Measurements from ENCODE around the gene TIMM13. TPM values are rescaled to one million over a fixed set of nuclear protein-coding genes. Genes with fewer than 3 reads are reported as not detected.

TIMM13 gene
- total RNA-seq, 4 donors from 2014 or later, result 10.8 to 54.9 (median 30.8) TPM

DNA sequence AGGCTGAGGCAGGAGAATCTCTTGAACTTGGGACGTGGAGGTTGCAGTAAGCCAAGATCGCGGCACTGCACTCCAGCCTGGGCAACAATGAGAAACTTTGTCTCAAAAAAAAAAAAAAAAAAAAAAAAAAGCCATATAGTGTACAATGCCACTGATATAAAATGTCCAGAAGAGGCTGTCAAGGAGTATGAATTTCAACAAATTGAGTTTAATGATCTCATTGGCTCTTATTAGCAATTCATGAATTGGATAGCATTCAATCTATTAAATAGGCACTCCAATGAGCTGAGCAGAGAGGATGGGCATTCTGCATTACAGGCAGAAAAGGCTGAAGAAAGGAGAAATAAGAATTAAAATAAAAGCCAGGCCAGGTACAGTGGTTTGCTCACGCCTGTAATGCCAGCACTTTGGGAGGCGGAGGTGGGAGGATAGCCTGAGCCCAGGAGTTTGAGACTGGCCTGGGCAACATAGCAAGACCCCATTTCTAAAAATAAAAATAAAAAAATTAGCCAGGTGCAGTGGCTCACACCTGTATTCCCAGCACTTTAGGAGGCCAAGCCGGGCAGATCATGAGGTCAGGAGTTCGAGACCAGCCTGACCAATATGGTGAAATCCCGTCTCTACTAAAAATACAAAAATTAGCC lies 30.1 kb upstream of the TIMM13 start:
- H3K36me3 ChIP-seq, result no peaks in the 10 kb centered on the region
- H3K27ac ChIP-seq, result peak overlapping the region; percentile 84 to 92 (median 88)
- H3K9me3 ChIP-seq, result no peaks in the 10 kb centered on the region
- H3K27me3 ChIP-seq, result no peaks in the 10 kb centered on the region
- DNase-seq, result no peak
- WGBS, 2 donors (ENCODE audit: low coverage in 1 of 2), result 68 to 75% methylated on average over 5 to 8 of the region's 8 CpGs
- peak overlapping the region in 3 of 4 donors; percentile 26 to 99 (median 50) for H3K4me3 ChIP-seq
- peaks cover 11 to 32% (median 29%) of the 10 kb centered on the region in 4 donors for H3K4me1 ChIP-seq
- in situ Hi-C loops (cut with MboI; ENCODE audit: low pct_ligation_motif_present in 1 of 4, low pct_unique_long_range_greater_than_20kb in 1 of 4, low sequenced_read_pairs in 3 of 4), result no loop called here
- intact Hi-C loops (cut with DNase I; ENCODE audit: low total_unique reads), result no loop called here
- TF ChIP-seq POLR2AphosphoS5 (IDR thresholded peaks at IDR 0.05), result no peak
- TF ChIP-seq, protein P1, sequence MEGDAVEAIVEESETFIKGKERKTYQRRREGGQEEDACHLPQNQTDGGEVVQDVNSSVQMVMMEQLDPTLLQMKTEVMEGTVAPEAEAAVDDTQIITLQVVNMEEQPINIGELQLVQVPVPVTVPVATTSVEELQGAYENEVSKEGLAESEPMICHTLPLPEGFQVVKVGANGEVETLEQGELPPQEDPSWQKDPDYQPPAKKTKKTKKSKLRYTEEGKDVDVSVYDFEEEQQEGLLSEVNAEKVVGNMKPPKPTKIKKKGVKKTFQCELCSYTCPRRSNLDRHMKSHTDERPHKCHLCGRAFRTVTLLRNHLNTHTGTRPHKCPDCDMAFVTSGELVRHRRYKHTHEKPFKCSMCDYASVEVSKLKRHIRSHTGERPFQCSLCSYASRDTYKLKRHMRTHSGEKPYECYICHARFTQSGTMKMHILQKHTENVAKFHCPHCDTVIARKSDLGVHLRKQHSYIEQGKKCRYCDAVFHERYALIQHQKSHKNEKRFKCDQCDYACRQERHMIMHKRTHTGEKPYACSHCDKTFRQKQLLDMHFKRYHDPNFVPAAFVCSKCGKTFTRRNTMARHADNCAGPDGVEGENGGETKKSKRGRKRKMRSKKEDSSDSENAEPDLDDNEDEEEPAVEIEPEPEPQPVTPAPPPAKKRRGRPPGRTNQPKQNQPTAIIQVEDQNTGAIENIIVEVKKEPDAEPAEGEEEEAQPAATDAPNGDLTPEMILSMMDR (IDR thresholded peaks at IDR 0.05), result no peak
- TF ChIP-seq EP300 (IDR thresholded peaks at IDR 0.05; ENCODE audit: low read depth), result no peak
- TF ChIP-seq POLR2A (IDR thresholded peaks at IDR 0.05), result no peak

DNA sequence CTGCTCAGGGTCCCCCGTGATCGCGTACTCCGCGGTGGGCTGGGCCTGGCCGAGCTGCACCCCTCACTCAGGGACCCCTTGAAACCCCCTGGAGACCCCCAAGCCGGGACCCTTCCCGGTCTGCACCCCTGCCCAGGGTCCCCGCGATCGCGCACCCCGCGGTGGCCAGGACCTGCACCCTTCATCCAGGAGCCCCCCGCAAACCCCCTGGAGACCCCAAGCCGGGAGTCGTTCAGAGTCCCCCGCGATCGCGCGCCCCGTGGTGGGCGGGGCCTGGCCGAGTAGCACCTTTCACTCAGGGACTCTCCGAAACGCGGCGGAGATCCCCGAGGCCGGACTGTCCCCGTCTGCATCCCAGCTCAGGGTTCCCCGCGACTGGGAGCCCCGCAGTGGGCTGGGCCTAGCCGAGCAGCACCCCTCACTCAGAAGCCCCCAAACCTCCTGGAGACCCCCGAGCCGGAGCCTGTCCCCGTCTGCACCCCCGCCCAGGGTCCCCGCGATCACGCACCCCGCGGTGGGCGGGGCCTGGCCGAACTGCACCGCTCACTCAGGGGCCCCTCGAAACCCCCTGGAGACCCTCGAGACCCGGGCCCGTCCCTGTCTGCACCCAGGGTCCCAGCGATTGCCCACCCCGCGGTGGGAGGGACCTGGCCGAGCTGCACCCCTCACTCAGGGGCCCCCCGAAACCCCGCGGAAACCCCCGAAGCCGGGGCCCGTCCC lies 28.6 kb upstream of the TIMM13 start:
- peak overlapping the region; percentile 49 to 87 (median 84) for H3K27ac ChIP-seq
- DNase-seq, result peak; percentile 61
- peaks cover 8 to 20% (median 16%) of the 10 kb centered on the region in 4 donors for H3K4me1 ChIP-seq
- peak overlapping the region; percentile 81 to 100 (median 96) for H3K4me3 ChIP-seq
- in situ Hi-C loops (cut with MboI; ENCODE audit: low pct_ligation_motif_present in 1 of 4, low pct_unique_long_range_greater_than_20kb in 1 of 4, low sequenced_read_pairs in 3 of 4) (no loop called here), intact Hi-C loops (cut with DNase I; ENCODE audit: low total_unique reads) (no loop called here)
- H3K9me3 ChIP-seq, result no peaks in the 10 kb centered on the region
- H3K27me3 ChIP-seq, result no peaks in the 10 kb centered on the region
- TF ChIP-seq, protein P1 (IDR thresholded peaks at IDR 0.05), result no peak
- TF ChIP-seq EP300 (IDR thresholded peaks at IDR 0.05; ENCODE audit: low read depth) (no peak), POLR2A (IDR thresholded peaks at IDR 0.05) (no peak), POLR2AphosphoS5 (IDR thresholded peaks at IDR 0.05) (no peak)
- H3K36me3 ChIP-seq, result no peaks in the 10 kb centered on the region
- WGBS, 2 donors (ENCODE audit: low coverage in 1 of 2), result 1% methylated on average over 21 of the region's 62 CpGs; no CpG with 5 or more reads in 1 of the 2 donors

DNA sequence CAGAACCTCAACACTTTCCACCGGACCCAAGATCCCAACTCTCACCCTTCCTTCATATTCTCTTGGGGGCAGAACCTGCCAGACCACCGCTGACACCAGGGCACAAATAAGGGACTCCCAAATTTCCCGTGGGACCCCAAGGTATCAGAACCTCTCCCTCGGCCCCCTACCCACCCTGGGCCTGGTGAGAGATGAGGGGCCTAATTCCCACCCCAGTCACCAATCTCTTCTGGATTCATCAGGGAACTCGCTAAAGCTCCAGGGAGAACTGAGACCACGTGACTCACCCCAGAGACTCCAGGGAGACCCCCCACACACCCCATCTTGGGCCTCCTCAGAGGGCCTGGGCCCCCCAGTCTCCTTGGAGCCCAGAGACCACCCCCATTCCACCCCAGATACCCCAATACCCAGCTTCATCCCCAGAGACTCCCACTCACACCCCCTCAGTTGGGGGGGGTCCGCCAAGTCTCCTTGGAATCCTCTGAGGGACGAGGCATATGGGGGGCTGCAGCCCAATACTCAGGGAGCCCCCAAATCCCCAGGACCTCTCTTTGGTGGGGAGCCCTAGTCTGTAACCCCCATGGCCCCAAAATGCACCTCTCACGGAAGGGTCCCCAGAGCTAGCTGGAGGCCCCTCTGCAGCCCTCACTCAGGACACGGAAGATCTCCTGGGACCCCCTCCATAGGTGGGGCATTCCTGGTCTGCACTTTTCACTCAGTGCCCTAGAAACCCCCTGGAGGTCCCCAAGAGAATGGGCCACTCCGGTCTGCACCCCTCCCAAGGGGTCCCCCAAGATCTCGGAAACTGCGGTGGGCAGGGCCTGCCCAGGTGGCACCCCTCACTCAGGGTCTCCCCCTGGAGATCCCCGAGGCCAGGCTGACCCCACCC lies 27.8 kb upstream of the TIMM13 start:
- H3K27ac ChIP-seq, result peak overlapping the region in 3 of 4 donors; percentile 83 to 87 (median 84)
- peak overlapping the region; percentile 81 to 100 (median 96) for H3K4me3 ChIP-seq
- in situ Hi-C loops (cut with MboI; ENCODE audit: low pct_ligation_motif_present in 1 of 4, low pct_unique_long_range_greater_than_20kb in 1 of 4, low sequenced_read_pairs in 3 of 4), result no loop called here
- WGBS, 2 donors (ENCODE audit: low coverage in 1 of 2), result 67% methylated on average over 14 of the region's 14 CpGs; no CpG with 5 or more reads in 1 of the 2 donors
- no peaks in the 10 kb centered on the region for H3K27me3 ChIP-seq
- TF ChIP-seq, protein P1 (IDR thresholded peaks at IDR 0.05), result no peak
- no peak for TF ChIP-seq EP300 (IDR thresholded peaks at IDR 0.05; ENCODE audit: low read depth)
- TF ChIP-seq POLR2AphosphoS5 (IDR thresholded peaks at IDR 0.05), result no peak
- TF ChIP-seq POLR2A (IDR thresholded peaks at IDR 0.05), result no peak
- intact Hi-C loops (cut with DNase I; ENCODE audit: low total_unique reads), result no loop called here
- no peak for DNase-seq
- H3K9me3 ChIP-seq, result no peaks in the 10 kb centered on the region
- H3K4me1 ChIP-seq, result peaks cover 8 to 20% (median 16%) of the 10 kb centered on the region in 4 donors
- H3K36me3 ChIP-seq, result no peaks in the 10 kb centered on the region
